Measurements from ENCODE around the gene HOXC13.

The HOXC13 gene

GRCh38 chr12:53995378-53996239, 57.0 kb downstream of the HOXC13 start:
- no peak for DNase-seq
